GM18907 (cell line): ENCODE measurements around the gene KRTAP5-6.

Experiments used
- ATAC-seq: cut with Tn5 transposase; IDR thresholded peaks from one replicate; pipeline ENCODE4 v1.9.1; 2021; ENCODE audit warnings: mild to moderate bottlenecking, moderate library complexity; ENCODE audit not compliant: unreplicated experiment

The KRTAP5-6 gene

GRCh38 chr11:1746511-1746931 lies 49.5 kb downstream of the KRTAP5-6 start:
- no peak for ATAC-seq

- ATAC-seq, result no peak
These were observed 50.2 kb downstream of the KRTAP5-6 start for GRCh38 chr11:1746956-1747752.
